HepG2 (cell line): ENCODE data around the gene MCFD2. TPM values are rescaled to one million over a fixed set of nuclear protein-coding genes. Genes with fewer than 3 reads are reported as not detected.

ENCODE experiments used
- CERS6 ChIP-seq: sonication (generic); formaldehyde crosslinking; IDR thresholded peaks from 2 replicates; pipeline ENCODE4 v1.5.0; 2020; ENCODE audit warnings: missing genetic modification reagents
- EZH2 ChIP-seq: conservative IDR thresholded peaks from 2 replicates; pipeline ENCODE4 v1.6.1; 2012; ENCODE audit warnings: mild to moderate bottlenecking, low read depth, low read length, moderate library complexity
- GTF3A ChIP-seq: sonication (generic); formaldehyde crosslinking; conservative IDR thresholded peaks from 2 replicates; pipeline ENCODE4 v1.4.0; 2020; ENCODE audit warnings: mild to moderate bottlenecking, missing genetic modification reagents
- MEIS2 ChIP-seq: sonication (generic); formaldehyde crosslinking; IDR thresholded peaks from 2 replicates; pipeline ENCODE4 v1.9.0; 2021; ENCODE audit warnings: mild to moderate bottlenecking, missing genetic modification reagents
- NCOA5 ChIP-seq: sonication (generic); formaldehyde crosslinking; IDR thresholded peaks from 2 replicates; pipeline ENCODE4 v1.4.0; 2020; ENCODE audit warnings: missing genetic modification reagents
- NFYB ChIP-seq: sonication (generic); formaldehyde crosslinking; IDR thresholded peaks from 2 replicates; pipeline ENCODE4 v1.4.0; 2020; ENCODE audit warnings: missing genetic modification reagents
- RARA ChIP-seq: IDR thresholded peaks from 2 replicates; pipeline ENCODE4 v1.6.1; 2016; ENCODE audit warnings: missing genetic modification reagents, missing compliant biosample characterization
- RBM22 ChIP-seq: fragments of 200-400 bp; formaldehyde crosslinking; optimal IDR thresholded peaks from 2 replicates; pipeline ENCODE3; 2017; ENCODE audit warnings: mild to moderate bottlenecking, low read length, moderate library complexity
- SCMH1 ChIP-seq: sonication (generic); formaldehyde crosslinking; IDR thresholded peaks from 2 replicates; pipeline ENCODE4 v1.9.0; 2021; ENCODE audit warnings: missing genetic modification reagents, mild to moderate bottlenecking, borderline replicate concordance
- TP53 ChIP-seq: sonication (generic); formaldehyde crosslinking; conservative IDR thresholded peaks from 2 replicates; pipeline ENCODE4 v1.4.0; 2020; ENCODE audit warnings: missing genetic modification reagents
- ZMYM3 ChIP-seq: sonication (generic); formaldehyde crosslinking; IDR thresholded peaks from 2 replicates; pipeline ENCODE4 v1.5.1; 2020; ENCODE audit warnings: mild to moderate bottlenecking, missing genetic modification reagents
- ZNF629 ChIP-seq: sonication (generic); formaldehyde crosslinking; conservative IDR thresholded peaks from 2 replicates; pipeline ENCODE4 v1.5.0; 2020; ENCODE audit warnings: missing genetic modification reagents
- ZNF790 ChIP-seq: sonication (generic); formaldehyde crosslinking; IDR thresholded peaks from 2 replicates; pipeline ENCODE4 v1.8.0; 2022; ENCODE audit warnings: missing genetic modification reagents, mild to moderate bottlenecking, borderline replicate concordance
- ZNF792 ChIP-seq: IDR thresholded peaks from 2 replicates; pipeline ENCODE4 v1.6.1; 2016
- ZSCAN31 ChIP-seq: sonication (generic); formaldehyde crosslinking; IDR thresholded peaks from 2 replicates; pipeline ENCODE4 v1.5.0; 2020; ENCODE audit warnings: low read depth, mild to moderate bottlenecking, missing genetic modification reagents
- polyA plus RNA-seq, 8 experiments: library from polyadenylated mRNA; depleted of rRNA in 3 of 8; stranded (reverse) in 7 of 8; unstranded in 1 of 8; fragments of >200 nt; fragmentation: Illumina TruSeq in 4 of 8; extraction: Trizol in 4 of 8; gene quantifications; 2 replicates each; pipeline versions ENCODE4 v1.2.1 to v1.2.3, GENCODE V29; 2011 to 2016; ENCODE audit warnings: low read depth in 4 of 8, missing spikeins in 1 of 8, mixed read lengths in 1 of 8; ENCODE audit not compliant: insufficient read depth in 1 of 8
- total RNA-seq, 5 experiments: library from RNA; depleted of rRNA; stranded (reverse); fragments of >200 nt; fragmentation: Illumina TruSeq; extraction: Trizol; gene quantifications; 2 replicates each; pipeline ENCODE4 v1.2.3, GENCODE V29; 2016; ENCODE audit warnings: low read depth in 1 of 5
- TF ChIP-seq, protein P1 (sequence below): sonication (generic); formaldehyde crosslinking; IDR thresholded peaks from 2 replicates; pipeline ENCODE4 v1.4.0; 2020; ENCODE audit warnings: missing genetic modification reagents
- TF ChIP-seq, protein P2 (sequence below): IDR thresholded peaks from 2 replicates; pipeline ENCODE4 v1.6.1; 2016; ENCODE audit warnings: mild to moderate bottlenecking
- TF ChIP-seq, protein P3 (sequence below): sonication (generic); formaldehyde crosslinking; IDR thresholded peaks from 2 replicates; pipeline ENCODE4 v1.5.1; 2020; ENCODE audit warnings: mild to moderate bottlenecking, missing genetic modification reagents, moderate library complexity
- TF ChIP-seq, protein P4 (sequence below): sonication (generic); formaldehyde crosslinking; IDR thresholded peaks from 2 replicates; pipeline ENCODE4 v1.5.0; 2020; ENCODE audit warnings: mild to moderate bottlenecking, missing genetic modification reagents

MCFD2 gene
- total and polyA plus RNA-seq, 2 of the 13 experiments (the other 11 are each of a cell fraction or from before 2014, with no cell fraction given) = 183 to 232 TPM

- no peak for TF ChIP-seq EZH2
- no peak for TF ChIP-seq RBM22
- TF ChIP-seq NFYB (CRISPR knock-in tag) = peak; percentile 74
- TF ChIP-seq, protein P1, sequence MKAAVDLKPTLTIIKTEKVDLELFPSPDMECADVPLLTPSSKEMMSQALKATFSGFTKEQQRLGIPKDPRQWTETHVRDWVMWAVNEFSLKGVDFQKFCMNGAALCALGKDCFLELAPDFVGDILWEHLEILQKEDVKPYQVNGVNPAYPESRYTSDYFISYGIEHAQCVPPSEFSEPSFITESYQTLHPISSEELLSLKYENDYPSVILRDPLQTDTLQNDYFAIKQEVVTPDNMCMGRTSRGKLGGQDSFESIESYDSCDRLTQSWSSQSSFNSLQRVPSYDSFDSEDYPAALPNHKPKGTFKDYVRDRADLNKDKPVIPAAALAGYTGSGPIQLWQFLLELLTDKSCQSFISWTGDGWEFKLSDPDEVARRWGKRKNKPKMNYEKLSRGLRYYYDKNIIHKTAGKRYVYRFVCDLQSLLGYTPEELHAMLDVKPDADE = 0 out of 2 replicates have a peak, but pooled peaks have one; percentile 90
- TF ChIP-seq ZNF792 (CRISPR knock-in tag) = peak; percentile 77; the same call in 1 of the 2 replicates
- TF ChIP-seq ZMYM3 (CRISPR knock-in tag) = no peak
- TF ChIP-seq NCOA5 (CRISPR knock-in tag) = no peak
- TF ChIP-seq TP53 = no peak
- no peak for TF ChIP-seq CERS6 (CRISPR knock-in tag)
- peak; percentile 95 for TF ChIP-seq ZNF790 (CRISPR knock-in tag)
- peak; percentile 49; the same call in 1 of the 2 replicates for TF ChIP-seq ZNF629 (CRISPR knock-in tag)
- no peak for TF ChIP-seq GTF3A (CRISPR knock-in tag)
- TF ChIP-seq, protein P2, sequence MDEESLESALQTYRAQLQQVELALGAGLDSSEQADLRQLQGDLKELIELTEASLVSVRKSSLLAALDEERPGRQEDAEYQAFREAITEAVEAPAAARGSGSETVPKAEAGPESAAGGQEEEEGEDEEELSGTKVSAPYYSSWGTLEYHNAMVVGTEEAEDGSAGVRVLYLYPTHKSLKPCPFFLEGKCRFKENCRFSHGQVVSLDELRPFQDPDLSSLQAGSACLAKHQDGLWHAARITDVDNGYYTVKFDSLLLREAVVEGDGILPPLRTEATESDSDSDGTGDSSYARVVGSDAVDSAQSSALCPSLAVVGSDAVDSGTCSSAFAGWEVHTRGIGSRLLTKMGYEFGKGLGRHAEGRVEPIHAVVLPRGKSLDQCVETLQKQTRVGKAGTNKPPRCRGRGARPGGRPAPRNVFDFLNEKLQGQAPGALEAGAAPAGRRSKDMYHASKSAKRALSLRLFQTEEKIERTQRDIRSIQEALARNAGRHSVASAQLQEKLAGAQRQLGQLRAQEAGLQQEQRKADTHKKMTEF (CRISPR knock-in tag) = peak; percentile 90
- TF ChIP-seq, protein P3, sequence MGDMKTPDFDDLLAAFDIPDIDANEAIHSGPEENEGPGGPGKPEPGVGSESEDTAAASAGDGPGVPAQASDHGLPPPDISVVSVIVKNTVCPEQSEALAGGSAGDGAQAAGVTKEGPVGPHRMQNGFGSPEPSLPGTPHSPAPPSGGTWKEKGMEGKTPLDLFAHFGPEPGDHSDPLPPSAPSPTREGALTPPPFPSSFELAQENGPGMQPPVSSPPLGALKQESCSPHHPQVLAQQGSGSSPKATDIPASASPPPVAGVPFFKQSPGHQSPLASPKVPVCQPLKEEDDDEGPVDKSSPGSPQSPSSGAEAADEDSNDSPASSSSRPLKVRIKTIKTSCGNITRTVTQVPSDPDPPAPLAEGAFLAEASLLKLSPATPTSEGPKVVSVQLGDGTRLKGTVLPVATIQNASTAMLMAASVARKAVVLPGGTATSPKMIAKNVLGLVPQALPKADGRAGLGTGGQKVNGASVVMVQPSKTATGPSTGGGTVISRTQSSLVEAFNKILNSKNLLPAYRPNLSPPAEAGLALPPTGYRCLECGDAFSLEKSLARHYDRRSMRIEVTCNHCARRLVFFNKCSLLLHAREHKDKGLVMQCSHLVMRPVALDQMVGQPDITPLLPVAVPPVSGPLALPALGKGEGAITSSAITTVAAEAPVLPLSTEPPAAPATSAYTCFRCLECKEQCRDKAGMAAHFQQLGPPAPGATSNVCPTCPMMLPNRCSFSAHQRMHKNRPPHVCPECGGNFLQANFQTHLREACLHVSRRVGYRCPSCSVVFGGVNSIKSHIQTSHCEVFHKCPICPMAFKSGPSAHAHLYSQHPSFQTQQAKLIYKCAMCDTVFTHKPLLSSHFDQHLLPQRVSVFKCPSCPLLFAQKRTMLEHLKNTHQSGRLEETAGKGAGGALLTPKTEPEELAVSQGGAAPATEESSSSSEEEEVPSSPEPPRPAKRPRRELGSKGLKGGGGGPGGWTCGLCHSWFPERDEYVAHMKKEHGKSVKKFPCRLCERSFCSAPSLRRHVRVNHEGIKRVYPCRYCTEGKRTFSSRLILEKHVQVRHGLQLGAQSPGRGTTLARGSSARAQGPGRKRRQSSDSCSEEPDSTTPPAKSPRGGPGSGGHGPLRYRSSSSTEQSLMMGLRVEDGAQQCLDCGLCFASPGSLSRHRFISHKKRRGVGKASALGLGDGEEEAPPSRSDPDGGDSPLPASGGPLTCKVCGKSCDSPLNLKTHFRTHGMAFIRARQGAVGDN = peak; percentile 97
- peak; percentile 96 for TF ChIP-seq MEIS2
- TF ChIP-seq, protein P4, sequence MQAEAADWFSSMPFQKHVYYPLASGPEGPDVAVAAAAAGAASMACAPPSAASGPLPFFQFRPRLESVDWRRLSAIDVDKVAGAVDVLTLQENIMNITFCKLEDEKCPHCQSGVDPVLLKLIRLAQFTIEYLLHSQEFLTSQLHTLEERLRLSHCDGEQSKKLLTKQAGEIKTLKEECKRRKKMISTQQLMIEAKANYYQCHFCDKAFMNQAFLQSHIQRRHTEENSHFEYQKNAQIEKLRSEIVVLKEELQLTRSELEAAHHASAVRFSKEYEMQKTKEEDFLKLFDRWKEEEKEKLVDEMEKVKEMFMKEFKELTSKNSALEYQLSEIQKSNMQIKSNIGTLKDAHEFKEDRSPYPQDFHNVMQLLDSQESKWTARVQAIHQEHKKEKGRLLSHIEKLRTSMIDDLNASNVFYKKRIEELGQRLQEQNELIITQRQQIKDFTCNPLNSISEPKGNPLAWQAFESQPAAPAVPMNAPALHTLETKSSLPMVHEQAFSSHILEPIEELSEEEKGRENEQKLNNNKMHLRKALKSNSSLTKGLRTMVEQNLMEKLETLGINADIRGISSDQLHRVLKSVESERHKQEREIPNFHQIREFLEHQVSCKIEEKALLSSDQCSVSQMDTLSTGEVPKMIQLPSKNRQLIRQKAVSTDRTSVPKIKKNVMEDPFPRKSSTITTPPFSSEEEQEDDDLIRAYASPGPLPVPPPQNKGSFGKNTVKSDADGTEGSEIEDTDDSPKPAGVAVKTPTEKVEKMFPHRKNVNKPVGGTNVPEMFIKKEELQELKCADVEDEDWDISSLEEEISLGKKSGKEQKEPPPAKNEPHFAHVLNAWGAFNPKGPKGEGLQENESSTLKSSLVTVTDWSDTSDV (CRISPR knock-in tag) = peak; percentile 98
- no peak for TF ChIP-seq SCMH1 (CRISPR knock-in tag)
- TF ChIP-seq RARA (CRISPR knock-in tag) = peak; percentile 37; the same call in 1 of the 2 replicates
- TF ChIP-seq ZSCAN31 (CRISPR knock-in tag) = peak; percentile 97
Measured at GRCh38 chr2:46915811-46916630, 415 bp upstream of the MCFD2 start (continued).
